ENCODE data around the gene CATSPERE.

DNA sequence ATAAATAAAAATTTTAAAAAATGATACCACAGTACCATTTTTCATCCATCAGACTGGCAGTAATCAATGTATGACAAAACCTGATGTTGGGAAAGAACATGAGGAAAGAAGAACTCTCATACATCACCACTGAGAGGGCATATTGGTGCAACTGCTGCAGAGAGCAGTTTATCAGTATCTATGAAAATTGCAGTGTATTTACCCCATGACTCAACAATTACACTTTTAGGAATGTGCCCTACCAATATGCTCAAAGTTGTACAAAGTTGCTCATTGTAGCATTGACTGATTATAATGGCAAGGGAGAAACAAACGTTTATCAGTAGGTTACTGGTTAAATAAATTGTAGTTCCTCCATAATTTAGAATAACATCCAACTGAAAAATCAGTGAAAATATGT is 36.7 kb downstream of the CATSPERE start:
- TF ChIP-seq, protein P1, sequence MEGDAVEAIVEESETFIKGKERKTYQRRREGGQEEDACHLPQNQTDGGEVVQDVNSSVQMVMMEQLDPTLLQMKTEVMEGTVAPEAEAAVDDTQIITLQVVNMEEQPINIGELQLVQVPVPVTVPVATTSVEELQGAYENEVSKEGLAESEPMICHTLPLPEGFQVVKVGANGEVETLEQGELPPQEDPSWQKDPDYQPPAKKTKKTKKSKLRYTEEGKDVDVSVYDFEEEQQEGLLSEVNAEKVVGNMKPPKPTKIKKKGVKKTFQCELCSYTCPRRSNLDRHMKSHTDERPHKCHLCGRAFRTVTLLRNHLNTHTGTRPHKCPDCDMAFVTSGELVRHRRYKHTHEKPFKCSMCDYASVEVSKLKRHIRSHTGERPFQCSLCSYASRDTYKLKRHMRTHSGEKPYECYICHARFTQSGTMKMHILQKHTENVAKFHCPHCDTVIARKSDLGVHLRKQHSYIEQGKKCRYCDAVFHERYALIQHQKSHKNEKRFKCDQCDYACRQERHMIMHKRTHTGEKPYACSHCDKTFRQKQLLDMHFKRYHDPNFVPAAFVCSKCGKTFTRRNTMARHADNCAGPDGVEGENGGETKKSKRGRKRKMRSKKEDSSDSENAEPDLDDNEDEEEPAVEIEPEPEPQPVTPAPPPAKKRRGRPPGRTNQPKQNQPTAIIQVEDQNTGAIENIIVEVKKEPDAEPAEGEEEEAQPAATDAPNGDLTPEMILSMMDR (IDR thresholded peaks at IDR 0.05): no peak
- no peak for TF ChIP-seq POLR2A (IDR thresholded peaks at IDR 0.05)

All from heart left ventricle (tissue), 13 donors.